T-helper 17 cell (primary cell): ENCODE measurements around the gene PA2G4. TPM values are rescaled to one million over a fixed set of nuclear protein-coding genes. Genes with fewer than 3 reads are reported as not detected.

Source experiments
- ATAC-seq: fragments of 150-1000 bp; cut with Tn5 transposase; 2 replicates; pipeline ENCODE4 v1.10.0; 2021; ENCODE audit warnings: mild to moderate bottlenecking, moderate library complexity
- DNase-seq, 3 donors: peaks; one replicate each; pipeline versions ENCODE4 v3.0.0 to v3.0.0-alpha.2; 2020 to 2021
- H3K9me3 ChIP-seq: one replicate; pipeline ENCODE4 v1.7.0; 2013; ENCODE audit warnings: low read length, mild to moderate bottlenecking; ENCODE audit not compliant: control insufficient read depth, poor library complexity, severe bottlenecking
- H3K27ac Mint-ChIP-seq: one replicate; pipeline ENCODE4 v1.8.0; 2022; ENCODE audit warnings: mild to moderate bottlenecking, moderate library complexity, mixed read lengths
- H3K27me3 Mint-ChIP-seq: one replicate; pipeline ENCODE4 v1.8.0; 2022; ENCODE audit warnings: mixed read lengths
- H3K36me3 Mint-ChIP-seq: one replicate; pipeline ENCODE4 v1.8.0; 2022; ENCODE audit warnings: low read depth, mixed read lengths
- H3K4me1 Mint-ChIP-seq: one replicate; pipeline ENCODE4 v1.8.0; 2022; ENCODE audit warnings: mild to moderate bottlenecking, mixed read lengths
- H3K4me3 Mint-ChIP-seq: one replicate; pipeline ENCODE4 v1.8.0; 2022; ENCODE audit warnings: mild to moderate bottlenecking, moderate library complexity, mixed read lengths
- total RNA-seq, 4 donors: library from RNA in 2 of 4; stranded (reverse) in 2 of 4; gene quantifications; one replicate each; pipeline ENCODE4 v1.2.3 and lab custom pipeline; 2022 to 2026

Gene PA2G4
- total RNA-seq, 2 donors from 2014 or later, result 62.0 to 76.2 TPM

- Mint-ChIP-seq H3K27me3 (no peaks in the 10 kb centered on the region), H3K27ac (no peak overlapping the region), H3K4me1 (peaks cover 43% of the 10 kb centered on the region), H3K36me3 (peaks cover 8% of the 10 kb centered on the region), H3K4me3 (no peak overlapping the region)
- ATAC-seq (no peak), DNase-seq (no peak)
- no peaks in the 10 kb centered on the region for H3K9me3 ChIP-seq
Measured at GRCh38 chr12:56120158-56120846, 15.9 kb downstream of the PA2G4 start.

GRCh38 chr12:56121204-56121870 is 17.0 kb downstream of the PA2G4 start:
- ATAC-seq (no peak), DNase-seq (no peak)
- Mint-ChIP-seq H3K4me3 (no peak overlapping the region), H3K27ac (peak overlapping the region; percentile 68), H3K36me3 (peaks cover 8% of the 10 kb centered on the region), H3K4me1 (peaks cover 46% of the 10 kb centered on the region), H3K27me3 (no peaks in the 10 kb centered on the region)
- H3K9me3 ChIP-seq, result no peaks in the 10 kb centered on the region

- no peak for ATAC-seq
- no peaks in the 10 kb centered on the region for H3K27me3 Mint-ChIP-seq
- H3K27ac Mint-ChIP-seq, result peak overlapping the region; percentile 68
- no peak for DNase-seq
- H3K36me3 Mint-ChIP-seq, result peaks cover 3% of the 10 kb centered on the region
- peaks cover 47% of the 10 kb centered on the region for H3K4me1 Mint-ChIP-seq
- no peaks in the 10 kb centered on the region for H3K9me3 ChIP-seq
- no peak overlapping the region for H3K4me3 Mint-ChIP-seq
Measured at GRCh38 chr12:56122637-56123036, 18.3 kb downstream of the PA2G4 start.

- no peak for DNase-seq
- no peak for ATAC-seq
- Mint-ChIP-seq H3K4me1 (peaks cover 37% of the 10 kb centered on the region), H3K4me3 (peak overlapping the region; percentile 7), H3K27me3 (no peaks in the 10 kb centered on the region), H3K36me3 (no peaks in the 10 kb centered on the region), H3K27ac (peak overlapping the region; percentile 93)
- H3K9me3 ChIP-seq, result no peaks in the 10 kb centered on the region
Measured at GRCh38 chr12:56124133-56124532, 19.8 kb downstream of the PA2G4 start.

DNA sequence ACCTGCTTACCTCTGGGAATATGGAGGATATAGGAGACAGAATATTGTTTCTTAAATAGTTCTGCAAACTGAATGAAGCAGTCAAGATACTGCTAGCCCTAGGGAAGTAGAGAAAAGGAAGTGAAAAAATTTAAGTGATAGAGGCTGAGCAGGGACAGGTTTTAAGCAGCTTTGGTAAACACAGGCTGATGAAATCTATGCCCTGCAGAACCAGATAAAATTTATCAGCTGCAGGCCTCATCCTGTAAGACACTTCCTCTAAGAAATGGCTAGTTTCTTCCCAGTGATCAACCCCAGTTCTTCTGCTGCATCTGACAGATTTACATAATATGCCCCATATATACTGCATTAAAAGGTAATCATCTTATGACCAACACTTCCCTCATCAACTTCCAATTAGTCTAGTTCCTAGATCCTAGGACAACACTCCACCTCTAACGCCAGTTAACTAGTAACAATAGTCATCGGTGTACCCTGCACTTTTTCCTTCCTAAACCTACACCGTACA is 22.4 kb downstream of the PA2G4 start:
- peak overlapping the region; percentile 95 for H3K27ac Mint-ChIP-seq
- H3K36me3 Mint-ChIP-seq, result peaks cover 10% of the 10 kb centered on the region
- peaks cover 51% of the 10 kb centered on the region for H3K4me1 Mint-ChIP-seq
- no peak for DNase-seq
- H3K9me3 ChIP-seq, result no peaks in the 10 kb centered on the region
- no peak for ATAC-seq
- no peaks in the 10 kb centered on the region for H3K27me3 Mint-ChIP-seq
- H3K4me3 Mint-ChIP-seq, result peak overlapping the region; percentile 98

DNA sequence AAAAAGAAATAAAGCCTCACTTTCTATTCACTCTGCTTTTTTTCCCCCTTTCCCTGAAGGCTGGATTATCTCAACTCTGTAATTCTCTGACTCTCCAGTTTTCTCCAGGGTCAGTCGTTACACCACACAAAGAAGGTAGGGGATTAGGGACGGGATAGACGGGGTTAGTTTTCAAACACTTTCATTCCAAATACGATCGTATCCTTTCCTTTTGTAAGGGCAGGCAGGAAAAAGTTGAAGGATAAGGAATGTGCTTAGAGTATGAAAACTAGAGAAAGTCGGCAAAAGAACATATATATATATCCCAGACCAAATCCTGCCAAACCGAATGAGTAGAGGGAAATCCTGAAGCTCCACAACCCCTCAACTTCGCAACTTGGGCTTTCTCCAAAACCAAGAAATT is 23.1 kb downstream of the PA2G4 start:
- Mint-ChIP-seq H3K27ac (peak overlapping the region; percentile 95), H3K27me3 (no peaks in the 10 kb centered on the region), H3K4me3 (peak overlapping the region; percentile 98), H3K4me1 (peaks cover 54% of the 10 kb centered on the region), H3K36me3 (peaks cover 13% of the 10 kb centered on the region)
- ATAC-seq (no peak), DNase-seq (no peak)
- H3K9me3 ChIP-seq, result no peaks in the 10 kb centered on the region

DNA sequence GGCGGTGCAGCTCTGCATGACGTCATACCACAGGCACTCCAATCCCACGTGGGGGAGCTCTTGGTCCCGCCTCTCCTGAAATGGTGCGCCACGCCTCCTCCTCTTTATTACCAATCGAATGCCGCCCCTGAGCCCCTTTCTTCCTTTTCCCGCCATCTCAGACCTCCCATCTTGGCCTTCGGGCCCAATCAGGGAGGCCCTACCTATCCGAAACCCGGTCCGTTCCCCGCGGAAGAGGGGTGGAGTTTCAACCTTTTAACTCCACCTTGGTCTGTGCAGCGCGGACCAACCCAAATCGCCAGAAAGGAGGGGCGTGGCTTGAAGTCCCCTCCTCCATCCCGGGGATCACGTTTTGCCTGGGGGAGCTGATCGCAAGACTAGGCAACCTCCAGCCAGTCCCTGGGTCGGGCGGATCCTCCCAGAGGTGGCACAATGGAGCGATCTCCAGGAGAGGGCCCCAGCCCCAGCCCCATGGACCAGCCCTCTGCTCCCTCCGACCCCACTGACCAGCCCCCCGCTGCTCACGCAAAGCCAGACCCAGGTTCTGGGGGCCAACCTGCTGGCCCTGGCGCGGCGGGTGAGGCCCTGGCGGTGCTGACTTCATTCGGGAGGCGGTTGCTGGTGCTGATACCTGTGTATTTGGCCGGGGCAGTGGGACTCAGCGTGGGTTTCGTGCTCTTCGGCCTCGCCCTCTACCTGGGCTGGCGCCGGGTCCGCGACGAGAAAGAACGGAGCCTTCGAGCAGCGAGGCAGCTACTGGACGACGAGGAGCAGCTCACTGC is 23.7 kb downstream of the PA2G4 start, which contains the start of gene ESYT1:
Gene ESYT1, plus strand, starts transcription at position 380 of the 782 bp plus-strand sequence. Its CDS starts 53 bp downstream, at position 433.
- DNase-seq (peak; percentile 85 to 97 (median 91)), ATAC-seq (peak; percentile 93)
- H3K4me3 Mint-ChIP-seq, result peak within 1 kb of the TSS; percentile 98
- H3K9me3 ChIP-seq, result no peaks in the 10 kb centered on the region
- no peaks in the 10 kb centered on the region for H3K27me3 Mint-ChIP-seq
- peak within 1 kb of the TSS; percentile 95 for H3K27ac Mint-ChIP-seq
- H3K4me1 Mint-ChIP-seq, result peaks cover 55% of the 10 kb centered on the region
- H3K36me3 Mint-ChIP-seq, result peaks cover 13% of the 10 kb centered on the region

DNA sequence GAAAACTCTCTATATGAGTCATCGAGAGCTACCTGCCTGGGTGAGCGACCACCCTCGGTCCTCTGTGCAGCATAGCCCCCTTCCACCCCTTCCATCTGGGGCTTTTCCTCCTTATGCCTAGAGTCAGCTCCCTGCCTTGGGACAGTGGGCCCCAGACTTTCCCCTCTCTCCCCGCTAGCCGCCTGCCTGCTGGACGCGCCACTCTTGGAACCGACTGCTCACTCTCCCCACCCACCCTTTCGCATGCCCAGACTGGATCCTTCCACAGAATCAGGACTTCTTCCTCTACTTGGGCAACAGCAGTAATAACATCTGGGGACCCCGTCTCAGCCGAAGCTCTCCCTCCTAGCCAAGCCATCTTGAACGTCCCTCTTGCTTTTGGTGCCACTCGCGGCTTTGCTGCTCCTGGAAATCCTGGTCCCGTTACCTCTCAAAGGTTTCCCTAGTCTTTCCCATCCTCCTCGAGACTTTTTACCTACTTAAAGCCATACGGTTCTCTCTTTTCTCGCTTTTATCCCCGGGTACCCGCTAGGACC is 24.4 kb downstream of the PA2G4 start:
- DNase-seq, result no peak
- no peak for ATAC-seq
- H3K36me3 Mint-ChIP-seq, result peaks cover 13% of the 10 kb centered on the region

DNA sequence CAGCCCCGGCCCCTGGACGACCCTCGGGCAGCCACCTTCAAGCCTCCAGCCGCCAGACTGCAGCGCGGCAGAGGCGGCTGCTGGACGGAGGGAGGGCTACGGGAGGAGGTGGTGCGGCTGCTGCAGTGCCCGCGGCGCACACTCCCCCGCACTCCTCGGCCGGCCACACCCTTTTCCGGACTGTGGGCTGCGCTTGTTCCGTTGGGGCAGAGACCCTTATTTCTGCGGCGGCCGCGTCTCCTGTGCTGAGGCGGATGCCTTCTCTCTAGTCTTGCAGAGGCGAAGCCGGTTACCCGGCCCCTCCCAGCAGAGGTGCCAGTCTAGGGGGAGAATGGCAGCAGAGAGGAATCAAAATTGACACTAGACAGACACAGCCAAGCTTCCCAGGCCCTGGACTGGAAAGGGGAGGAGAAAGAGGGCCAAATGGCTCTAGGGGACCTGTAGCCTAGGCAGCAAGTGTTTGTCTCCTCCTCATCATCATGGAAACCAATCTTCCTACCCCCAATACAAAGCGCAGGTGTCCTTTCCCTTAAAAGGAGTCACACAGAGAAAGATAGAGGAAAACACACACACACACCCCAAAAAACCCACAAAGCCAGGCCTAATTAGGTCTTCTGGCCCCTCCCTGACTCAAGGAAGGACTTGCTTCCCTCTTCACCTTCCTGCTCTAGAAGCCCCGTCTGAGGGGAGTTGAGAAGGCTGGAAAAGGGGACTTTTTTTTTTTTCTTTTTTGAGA is 25.0 kb downstream of the PA2G4 start:
- peaks cover 52% of the 10 kb centered on the region for H3K4me1 Mint-ChIP-seq
- ATAC-seq (peak; percentile 23), DNase-seq (peak; percentile 52 to 61 (median 52))
- H3K9me3 ChIP-seq, result no peaks in the 10 kb centered on the region
- peak overlapping the region; percentile 98 for H3K4me3 Mint-ChIP-seq
- H3K27ac Mint-ChIP-seq, result peak overlapping the region; percentile 95
- H3K27me3 Mint-ChIP-seq, result no peaks in the 10 kb centered on the region
- H3K36me3 Mint-ChIP-seq, result peaks cover 13% of the 10 kb centered on the region

More for the DNA sequence above, 24.4 kb downstream of the PA2G4 start:
- Mint-ChIP-seq H3K27me3 (no peaks in the 10 kb centered on the region), H3K4me1 (peaks cover 55% of the 10 kb centered on the region), H3K27ac (peak overlapping the region; percentile 95), H3K4me3 (peak overlapping the region; percentile 98)
- no peaks in the 10 kb centered on the region for H3K9me3 ChIP-seq

DNA sequence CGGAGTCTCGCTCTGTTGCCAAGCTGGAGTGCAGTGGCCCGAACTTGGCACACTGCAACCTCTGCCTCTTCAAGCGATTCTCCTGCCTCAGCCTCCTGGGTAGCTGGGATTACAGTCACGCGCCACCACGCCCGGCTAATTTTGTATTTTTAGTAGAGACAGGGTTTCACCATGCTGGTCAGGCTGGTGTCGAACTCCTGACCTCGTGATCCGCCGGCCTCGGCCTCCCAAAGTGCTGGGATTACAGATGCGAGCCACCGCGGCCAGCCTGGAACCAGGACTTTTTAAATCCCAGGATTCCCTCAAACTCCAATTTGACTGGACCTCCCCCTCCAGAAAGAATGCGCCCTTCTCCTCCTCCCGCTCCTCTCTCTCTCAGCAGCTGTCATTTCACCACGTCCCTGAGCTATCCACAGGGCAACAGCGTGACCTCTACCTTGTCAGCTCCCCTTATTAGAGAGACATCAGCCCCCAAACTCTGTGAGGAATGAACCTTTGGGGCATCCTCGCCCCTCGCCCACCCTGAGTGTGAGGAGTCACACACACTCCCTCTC is 25.7 kb downstream of the PA2G4 start:
- H3K27ac Mint-ChIP-seq, result peak overlapping the region; percentile 95

GRCh38 chr12:56130876-56131275 is 26.5 kb downstream of the PA2G4 start:
- Mint-ChIP-seq H3K4me3 (peak overlapping the region; percentile 98), H3K27ac (peak overlapping the region; percentile 95), H3K36me3 (peaks cover 13% of the 10 kb centered on the region), H3K4me1 (peaks cover 51% of the 10 kb centered on the region), H3K27me3 (no peaks in the 10 kb centered on the region)
- no peaks in the 10 kb centered on the region for H3K9me3 ChIP-seq
- DNase-seq, result no peak
- no peak for ATAC-seq

More for the DNA sequence above, 25.7 kb downstream of the PA2G4 start:
- ATAC-seq (no peak), DNase-seq (no peak)
- Mint-ChIP-seq H3K27me3 (no peaks in the 10 kb centered on the region), H3K4me3 (peak overlapping the region; percentile 98), H3K36me3 (peaks cover 13% of the 10 kb centered on the region), H3K4me1 (peaks cover 51% of the 10 kb centered on the region)
- no peaks in the 10 kb centered on the region for H3K9me3 ChIP-seq

DNA sequence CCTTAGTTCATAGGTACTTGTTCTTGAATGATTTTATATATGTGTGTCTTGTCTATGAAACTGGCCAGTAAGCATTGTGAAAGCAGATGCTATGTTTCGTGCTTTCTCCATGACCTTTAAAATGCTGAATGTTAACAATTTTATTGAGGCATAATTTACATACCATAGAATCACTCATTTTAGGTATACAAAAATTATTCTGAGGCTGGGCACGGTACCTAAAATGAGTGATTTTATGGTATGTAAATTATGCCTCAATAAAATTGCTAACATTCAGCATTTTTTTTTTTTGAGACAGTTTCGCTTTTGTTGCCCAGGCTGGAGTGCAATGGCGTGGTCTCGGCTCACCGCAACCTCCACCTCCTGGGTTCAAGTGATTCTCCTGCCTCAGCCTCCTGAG is 30.5 kb downstream of the PA2G4 start:
- Mint-ChIP-seq H3K4me3 (no peak overlapping the region), H3K4me1 (peaks cover 55% of the 10 kb centered on the region), H3K27me3 (no peaks in the 10 kb centered on the region), H3K27ac (peak overlapping the region; percentile 47), H3K36me3 (peaks cover 21% of the 10 kb centered on the region)
- DNase-seq, result no peak
- no peak for ATAC-seq
- H3K9me3 ChIP-seq, result no peaks in the 10 kb centered on the region
